Natural killer cell (primary cell): ENCODE data around the gene JAZF1. TPM values are rescaled to one million over a fixed set of nuclear protein-coding genes. Genes with fewer than 3 reads are reported as not detected.
A peak's percentile ranks its signal among the peaks of the same experiment; 100 is the strongest.
"Not testable (repeated sequence)": the region's sequence is repeated elsewhere in the genome, so short reads cannot be mapped to it uniquely, and the experiment has no call there.

Experiments
- ATAC-seq, 3 donors: fragments of 150-1000 bp in 2 of 3; fragments of 200-7000 bp in 1 of 3; cut with Tn5 transposase; 1 replicate in 1 of 3; 2 replicates in 2 of 3; pipeline ENCODE4 v1.10.0; 2021; ENCODE audit warnings: mild to moderate bottlenecking in 2 of 3, moderate library complexity in 2 of 3
- DNase-seq, 2 donors: peaks; one replicate each; pipeline versions ENCODE4 v3.0.0 to v3.0.0-alpha.2; 2013 to 2021; ENCODE audit warnings: mixed read lengths in 1 of 2
- H3K27ac ChIP-seq: one replicate; pipeline ENCODE4 v1.5.1; 2013; ENCODE audit warnings: mild to moderate bottlenecking, low read length
- H3K27me3 ChIP-seq: one replicate; pipeline ENCODE4 v1.6.1; 2013; ENCODE audit warnings: low read length; ENCODE audit not compliant: control insufficient read depth, insufficient read depth
- H3K36me3 ChIP-seq: one replicate; pipeline ENCODE4 v1.6.1; 2013; ENCODE audit warnings: low read length; ENCODE audit not compliant: control insufficient read depth, insufficient read depth
- H3K4me1 ChIP-seq: one replicate; pipeline ENCODE4 v1.6.1; 2013; ENCODE audit warnings: low read length; ENCODE audit not compliant: control insufficient read depth, insufficient read depth
- H3K4me3 ChIP-seq: one replicate; pipeline ENCODE4 v1.5.1; 2013; ENCODE audit warnings: low read length
- H3K9me3 ChIP-seq: one replicate; pipeline ENCODE4 v1.6.1; 2013; ENCODE audit warnings: low read length; ENCODE audit not compliant: control insufficient read depth, insufficient read depth
- H3K27ac Mint-ChIP-seq, 2 donors: one replicate each; pipeline ENCODE4 v1.8.0; 2022; ENCODE audit warnings: mild to moderate bottlenecking in 2 of 2, mixed read lengths in 2 of 2, moderate library complexity in 1 of 2
- H3K27me3 Mint-ChIP-seq, 2 donors: one replicate each; pipeline ENCODE4 v1.8.0; 2022; ENCODE audit warnings: low read depth in 2 of 2, mixed read lengths in 2 of 2
- H3K36me3 Mint-ChIP-seq: one replicate; pipeline ENCODE4 v1.8.0; 2022; ENCODE audit warnings: mixed read lengths
- H3K4me1 Mint-ChIP-seq, 2 donors: one replicate each; pipeline ENCODE4 v1.8.0; 2022; ENCODE audit warnings: mixed read lengths in 2 of 2
- H3K4me3 Mint-ChIP-seq: one replicate; pipeline ENCODE4 v1.8.0; 2022; ENCODE audit warnings: mild to moderate bottlenecking, moderate library complexity, mixed read lengths
- H3K9me3 Mint-ChIP-seq, 2 donors: one replicate each; pipeline ENCODE4 v1.8.0; 2022; ENCODE audit warnings: mixed read lengths in 2 of 2
- WGBS: methylation state at CpG from one replicate; pipeline ENCODE4 v1.1.7; 2013; ENCODE audit warnings: missing lambda C conversion rate; ENCODE audit not compliant: insufficient coverage; 5-methylcytosine and 5-hydroxymethylcytosine counted together
- intact Hi-C: fragments of 100-400 bp; cut with micrococcal nuclease; formaldehyde crosslinking; loops from one replicate; pipeline ENCODE4 v1.14.2; 2022
- total RNA-seq, 4 donors: library from RNA; stranded (reverse); fragments of 120-200 nt in 1 of 4; gene quantifications; one replicate each; pipeline versions ENCODE4 v1.2.3 to v1.2.4, GENCODE V29; 2013 to 2022
- TF ChIP-seq, protein P1 (sequence below): fragments of 200-600 bp; IDR thresholded peaks from one replicate; pipeline ENCODE4 v1.8.0; 2022; ENCODE audit warnings: antibody characterized with exemption

Gene JAZF1
- total RNA-seq, 3 donors from 2014 or later (not counting 1 experiment from before 2014, with no cell fraction given), result 82.5 to 89.7 (median 87.6) TPM

- Histone ChIP-seq H3K4me1 (no peaks in the 10 kb centered on the region), H3K27ac (no peak overlapping the region), H3K9me3 (no peaks in the 10 kb centered on the region), H3K36me3 (no peaks in the 10 kb centered on the region), H3K4me3 (no peak overlapping the region), H3K27me3 (no peaks in the 10 kb centered on the region)
- Mint-ChIP-seq H3K27ac (peak overlapping the region in 1 of 2 donors; percentile 67), H3K4me3 (no peak overlapping the region), H3K36me3 (no peaks in the 10 kb centered on the region), H3K9me3 (no peaks in the 10 kb centered on the region), H3K4me1 (peaks cover 37 to 42% of the 10 kb centered on the region in 2 donors), H3K27me3 (no peaks in the 10 kb centered on the region)
- TF ChIP-seq, protein P1, sequence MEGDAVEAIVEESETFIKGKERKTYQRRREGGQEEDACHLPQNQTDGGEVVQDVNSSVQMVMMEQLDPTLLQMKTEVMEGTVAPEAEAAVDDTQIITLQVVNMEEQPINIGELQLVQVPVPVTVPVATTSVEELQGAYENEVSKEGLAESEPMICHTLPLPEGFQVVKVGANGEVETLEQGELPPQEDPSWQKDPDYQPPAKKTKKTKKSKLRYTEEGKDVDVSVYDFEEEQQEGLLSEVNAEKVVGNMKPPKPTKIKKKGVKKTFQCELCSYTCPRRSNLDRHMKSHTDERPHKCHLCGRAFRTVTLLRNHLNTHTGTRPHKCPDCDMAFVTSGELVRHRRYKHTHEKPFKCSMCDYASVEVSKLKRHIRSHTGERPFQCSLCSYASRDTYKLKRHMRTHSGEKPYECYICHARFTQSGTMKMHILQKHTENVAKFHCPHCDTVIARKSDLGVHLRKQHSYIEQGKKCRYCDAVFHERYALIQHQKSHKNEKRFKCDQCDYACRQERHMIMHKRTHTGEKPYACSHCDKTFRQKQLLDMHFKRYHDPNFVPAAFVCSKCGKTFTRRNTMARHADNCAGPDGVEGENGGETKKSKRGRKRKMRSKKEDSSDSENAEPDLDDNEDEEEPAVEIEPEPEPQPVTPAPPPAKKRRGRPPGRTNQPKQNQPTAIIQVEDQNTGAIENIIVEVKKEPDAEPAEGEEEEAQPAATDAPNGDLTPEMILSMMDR, result no peak
- intact Hi-C loops, result no loop called here
- WGBS, result 83% methylated on average over 14 of the region's 14 CpGs
- ATAC-seq (no peak), DNase-seq (no peak)
Measured at GRCh38 chr7:27922907-27923641, 257.5 kb downstream of the JAZF1 start.

GRCh38 chr7:27922389-27922788, 258.2 kb downstream of the JAZF1 start:
- H3K4me1 ChIP-seq, H3K27me3 ChIP-seq, H3K27me3 Mint-ChIP-seq, H3K4me3 ChIP-seq, DNase-seq, H3K36me3 ChIP-seq, intact Hi-C loops, H3K9me3 Mint-ChIP-seq, H3K27ac Mint-ChIP-seq, H3K9me3 ChIP-seq, H3K27ac ChIP-seq, H3K4me3 Mint-ChIP-seq, ATAC-seq, H3K36me3 Mint-ChIP-seq: not testable (repeated sequence)
- WGBS, result 99% methylated on average over 6 of the region's 8 CpGs
- H3K4me1 Mint-ChIP-seq, result peaks cover 44 to 48% of the 10 kb centered on the region in 2 donors

DNA sequence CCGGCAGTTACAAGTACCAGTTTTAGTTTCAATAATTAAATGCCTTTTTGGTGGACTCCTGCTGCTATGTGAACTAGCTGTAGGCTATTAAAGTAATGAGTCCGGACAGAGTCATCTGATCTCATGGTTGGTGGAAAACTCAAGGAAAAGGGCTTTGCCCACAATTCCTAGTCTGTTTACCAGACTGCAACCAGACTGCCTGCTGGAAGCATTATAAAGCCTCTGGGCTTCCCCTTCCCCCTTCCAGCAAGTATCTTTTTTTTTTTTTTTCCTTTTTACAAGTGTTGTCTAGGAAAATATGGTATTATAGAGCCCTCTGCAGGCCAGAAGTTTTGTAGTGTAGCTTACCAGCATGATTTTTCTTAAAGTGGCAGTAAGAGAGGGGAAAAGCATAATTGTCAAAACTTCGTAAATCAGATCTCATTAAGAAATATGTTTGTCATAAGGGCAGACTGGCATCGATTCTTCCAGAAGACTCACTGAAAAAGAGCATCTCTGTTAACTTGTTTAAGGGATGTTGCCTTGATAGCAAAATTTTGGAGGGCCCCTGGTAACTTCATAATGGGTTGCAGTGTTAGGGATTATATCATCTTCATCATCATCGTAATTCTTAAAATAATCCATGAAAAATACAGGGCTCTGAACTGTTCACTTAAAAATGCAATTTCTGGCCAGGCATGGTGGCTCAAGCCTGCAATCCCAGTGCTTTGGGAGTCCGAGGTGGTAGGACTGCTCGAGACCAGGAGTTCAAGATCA, 259.3 kb downstream of the JAZF1 start:
- no peak overlapping the region for H3K27ac ChIP-seq
- intact Hi-C loops, result loop anchor here (1.0 kb wide), 1 partner anchor 725 kb away; no protein-coding TSS in a partner anchor
- DNase-seq (peak in 1 of 2 donors; percentile 61), ATAC-seq (peak; percentile 30 to 77 (median 68))
- TF ChIP-seq, protein P1, result no peak
- H3K4me1 ChIP-seq, result no peaks in the 10 kb centered on the region
- no peak overlapping the region for H3K4me3 Mint-ChIP-seq
- H3K4me3 ChIP-seq, result no peak overlapping the region
- no peaks in the 10 kb centered on the region for H3K27me3 ChIP-seq
- WGBS, result 68% methylated on average over 7 of the region's 7 CpGs
- no peaks in the 10 kb centered on the region for H3K27me3 Mint-ChIP-seq
- H3K4me1 Mint-ChIP-seq, result peaks cover 44 to 49% of the 10 kb centered on the region in 2 donors
- H3K27ac Mint-ChIP-seq, result peak overlapping the region in 1 of 2 donors; percentile 46
- H3K9me3 Mint-ChIP-seq, result no peaks in the 10 kb centered on the region
- H3K36me3 ChIP-seq, result no peaks in the 10 kb centered on the region
- no peaks in the 10 kb centered on the region for H3K9me3 ChIP-seq
- no peaks in the 10 kb centered on the region for H3K36me3 Mint-ChIP-seq

DNA sequence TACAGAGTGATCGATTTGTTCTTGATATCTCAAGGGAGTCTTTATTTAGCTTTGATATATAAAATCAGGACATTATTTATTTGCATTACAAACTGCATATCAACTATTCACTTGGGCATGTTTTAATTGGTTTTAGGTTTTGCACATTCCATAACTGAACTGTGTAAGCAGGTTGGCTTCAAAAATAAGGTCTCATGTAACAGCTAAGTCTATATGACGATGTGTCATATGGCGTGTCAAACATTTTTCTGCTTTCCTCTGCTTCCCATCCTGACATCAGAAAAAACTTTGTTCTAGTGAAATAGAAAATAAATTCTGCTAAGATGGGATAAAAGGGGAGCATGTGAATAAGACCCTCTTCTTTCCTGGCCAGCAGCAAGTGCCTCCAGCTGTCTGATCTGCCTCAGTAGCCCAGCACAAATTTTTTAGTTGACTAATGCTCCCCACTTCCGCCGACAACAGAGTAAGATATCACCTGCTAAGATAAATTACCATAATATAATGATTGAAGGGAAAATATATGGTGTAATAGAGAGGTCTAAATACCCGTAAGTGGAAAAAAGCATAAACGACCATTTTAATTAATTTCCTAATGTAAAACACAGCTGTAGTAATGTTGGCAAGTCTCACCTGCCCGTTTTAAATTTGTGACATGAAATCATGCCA, 260.2 kb downstream of the JAZF1 start:
- no peak overlapping the region for H3K27ac ChIP-seq
- intact Hi-C loops, result no loop called here
- no peak for DNase-seq
- H3K9me3 ChIP-seq, result no peaks in the 10 kb centered on the region
- Mint-ChIP-seq H3K4me1 (peaks cover 41 to 48% of the 10 kb centered on the region in 2 donors), H3K27me3 (no peaks in the 10 kb centered on the region), H3K4me3 (no peak overlapping the region), H3K9me3 (no peaks in the 10 kb centered on the region), H3K36me3 (no peaks in the 10 kb centered on the region), H3K27ac (no peak overlapping the region)
- H3K4me1 ChIP-seq, result no peaks in the 10 kb centered on the region
- TF ChIP-seq, protein P1, result no peak
- no peak for ATAC-seq
- WGBS, result 87% methylated on average over 3 of the region's 8 CpGs
- H3K27me3 ChIP-seq, result no peaks in the 10 kb centered on the region
- H3K36me3 ChIP-seq, result no peaks in the 10 kb centered on the region
- no peak overlapping the region for H3K4me3 ChIP-seq
